NCI-H345 (cell line): Measurements from ENCODE around the gene HPSE2.

Source experiments
- DNase-seq: peaks from one replicate; lab custom pipeline; 2025; lab: John Stamatoyannopoulos, UW

Gene HPSE2

GRCh38 chr10:98489561-98490481 lies 745.8 kb downstream of the HPSE2 start:
- no peak for DNase-seq

DNA sequence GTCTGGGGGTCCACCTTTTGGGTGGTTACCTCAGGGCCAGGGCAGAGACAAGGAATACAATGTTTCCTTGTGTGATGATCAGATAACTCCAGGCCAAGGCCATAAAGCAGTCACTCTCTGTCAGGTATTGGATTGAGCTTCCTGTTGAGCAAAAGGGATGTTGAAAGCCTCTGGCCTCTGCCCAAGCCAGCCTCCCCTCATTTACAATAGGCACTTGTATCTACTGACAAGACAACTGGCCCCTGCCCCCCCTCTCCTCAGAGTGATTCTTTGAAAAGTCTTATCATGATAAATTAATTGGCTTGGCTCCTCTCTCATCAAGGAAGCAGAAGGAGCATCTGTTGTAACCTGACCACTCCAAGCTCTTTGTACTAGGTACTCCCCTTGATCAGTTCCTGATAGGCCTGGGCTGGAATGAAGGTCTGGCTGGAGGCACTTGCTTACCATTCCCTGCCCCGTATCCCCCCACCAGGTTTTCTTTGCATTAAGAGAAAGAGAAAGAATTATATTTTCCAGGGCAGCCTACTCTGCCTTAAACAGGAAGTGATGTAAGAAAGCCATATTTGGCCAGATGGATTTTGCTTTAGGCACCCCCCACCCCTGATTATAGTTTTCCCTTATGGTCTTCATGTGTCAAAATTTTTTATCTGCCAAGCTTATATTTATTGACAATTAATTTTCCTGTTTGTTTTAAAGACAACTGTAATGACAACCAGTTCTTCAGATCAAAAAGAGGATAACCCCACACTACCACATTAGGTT lies 746.8 kb downstream of the HPSE2 start:
- DNase-seq, result no peak

DNA sequence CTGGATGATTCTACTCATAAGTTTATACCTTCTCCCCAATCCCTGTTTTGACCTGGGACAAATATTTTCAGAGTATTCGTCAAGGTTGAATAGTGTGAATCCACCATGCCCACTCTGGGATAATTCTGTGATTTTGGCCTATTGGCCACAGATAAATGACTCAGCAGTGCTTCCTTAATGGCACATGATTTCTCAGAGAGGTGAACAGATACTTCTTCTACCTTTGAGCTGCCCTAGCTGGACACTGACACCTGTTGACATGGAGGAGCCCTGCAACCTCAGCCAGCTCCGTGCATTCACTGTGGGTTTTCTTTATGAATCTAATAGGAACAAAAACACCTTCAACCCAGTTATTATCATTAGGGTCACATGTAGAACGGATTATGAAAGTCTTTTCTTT lies 748.0 kb downstream of the HPSE2 start:
- DNase-seq, result no peak

- no peak for DNase-seq
These were observed 749.2 kb downstream of the HPSE2 start for GRCh38 chr10:98486421-98486820.

- no peak for DNase-seq
These were observed 749.7 kb downstream of the HPSE2 start for GRCh38 chr10:98485959-98486358.

- no peak for DNase-seq
These were observed 752.0 kb downstream of the HPSE2 start for GRCh38 chr10:98483658-98484057.

GRCh38 chr10:98482096-98482495 lies 753.6 kb downstream of the HPSE2 start:
- DNase-seq, result no peak

DNA sequence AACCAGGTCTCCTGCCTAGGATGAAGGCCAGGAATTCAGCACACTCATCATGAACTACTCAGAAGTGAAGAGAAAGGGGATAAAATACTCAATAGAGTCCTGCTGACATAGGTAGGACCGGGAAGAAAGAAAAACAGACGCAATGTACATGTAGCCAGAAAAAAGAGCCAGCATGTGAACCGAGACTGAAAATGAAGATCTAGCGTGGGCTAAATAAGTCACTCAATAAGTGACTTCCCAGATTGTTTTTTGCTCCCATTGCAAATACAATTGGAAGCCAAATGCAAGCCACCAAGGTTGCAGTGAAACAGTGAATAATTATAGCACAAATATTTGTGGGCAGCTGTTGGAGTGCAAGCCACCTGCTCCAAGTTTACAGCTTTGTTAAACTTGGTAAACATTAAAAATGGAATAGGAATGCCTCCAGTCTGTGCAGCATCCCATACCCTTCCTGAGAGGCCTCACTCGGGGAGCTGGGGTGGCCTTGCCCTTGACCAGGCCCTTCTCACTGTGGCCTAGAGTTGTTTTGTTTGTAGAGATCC lies 754.2 kb downstream of the HPSE2 start:
- no peak for DNase-seq

DNA sequence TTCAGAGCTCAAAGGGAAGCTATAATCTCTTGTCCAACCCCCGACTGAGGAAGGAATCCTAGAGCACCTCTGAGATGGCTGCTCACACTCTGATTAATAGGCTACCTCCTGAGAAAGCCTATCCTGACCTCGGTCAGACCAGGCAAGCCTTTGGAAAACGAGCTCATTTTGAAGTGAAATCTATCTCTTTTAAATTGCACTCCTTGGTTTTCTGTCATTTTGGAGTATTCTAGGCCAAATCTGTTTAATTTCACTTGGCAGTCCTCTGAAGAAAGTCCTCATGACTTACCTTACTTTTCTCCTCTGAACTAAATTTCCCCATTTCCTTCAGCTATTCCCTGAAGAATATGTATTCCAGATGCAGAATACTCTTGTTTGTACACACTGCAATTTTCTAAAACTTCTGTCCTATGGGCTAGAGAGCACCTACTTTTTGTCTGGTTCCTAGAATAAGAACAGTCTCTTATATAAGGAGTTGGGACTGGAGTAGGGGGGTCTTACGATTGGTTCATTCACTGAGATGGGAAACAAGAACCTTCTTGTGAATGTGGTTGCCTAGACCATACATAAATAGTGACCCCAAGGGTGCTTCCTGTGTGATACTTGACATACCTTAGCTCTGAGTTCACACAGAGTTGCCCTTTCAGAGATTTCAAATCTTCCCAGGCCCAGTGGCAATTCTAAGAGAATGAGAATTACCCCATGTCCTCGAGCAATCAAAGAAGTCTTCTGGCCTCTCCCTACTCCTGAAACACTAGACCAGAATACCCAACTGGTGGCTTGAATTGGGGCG lies 757.0 kb downstream of the HPSE2 start:
- DNase-seq, result no peak

- no peak for DNase-seq
These were observed 757.8 kb downstream of the HPSE2 start for GRCh38 chr10:98477861-98478260.

DNA sequence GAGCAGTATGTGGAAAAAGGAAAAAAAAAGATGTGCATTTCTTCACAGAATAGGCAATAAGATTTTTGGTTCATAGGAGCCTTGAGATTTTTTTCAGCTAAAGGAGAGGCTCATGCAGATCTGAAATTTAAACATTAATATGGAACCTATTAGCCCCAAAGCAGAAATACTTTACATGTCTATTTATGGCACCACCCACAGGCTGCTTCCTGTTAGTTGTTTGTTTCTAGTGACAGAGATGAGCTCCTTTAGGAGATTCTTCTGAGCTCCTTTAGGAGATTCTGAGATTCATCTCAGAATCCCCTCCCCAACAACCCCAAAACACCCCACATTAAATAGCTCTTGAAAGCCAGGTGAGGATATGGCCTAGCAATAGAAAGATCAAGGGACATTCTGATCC lies 761.0 kb downstream of the HPSE2 start:
- DNase-seq, result no peak

DNA sequence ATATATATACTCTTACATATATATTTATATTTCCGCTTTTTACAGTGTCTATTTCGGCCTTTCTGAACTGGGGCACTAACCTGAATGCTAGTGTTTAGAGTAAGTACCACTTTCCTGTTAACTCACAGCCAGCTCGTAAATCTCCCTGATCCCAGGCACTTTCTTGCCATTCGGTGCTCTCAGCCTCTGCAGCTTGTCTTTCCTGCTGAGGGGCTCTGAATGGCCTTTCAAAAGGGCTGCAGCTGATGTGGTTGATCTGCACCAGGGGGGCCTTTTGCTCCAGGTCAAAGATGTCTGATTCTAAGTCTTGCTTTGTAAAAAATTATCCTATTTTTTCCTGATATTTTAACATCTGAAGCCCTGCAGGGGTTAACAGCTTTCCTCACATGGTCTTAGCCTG lies 763.5 kb downstream of the HPSE2 start:
- DNase-seq, result no peak

DNA sequence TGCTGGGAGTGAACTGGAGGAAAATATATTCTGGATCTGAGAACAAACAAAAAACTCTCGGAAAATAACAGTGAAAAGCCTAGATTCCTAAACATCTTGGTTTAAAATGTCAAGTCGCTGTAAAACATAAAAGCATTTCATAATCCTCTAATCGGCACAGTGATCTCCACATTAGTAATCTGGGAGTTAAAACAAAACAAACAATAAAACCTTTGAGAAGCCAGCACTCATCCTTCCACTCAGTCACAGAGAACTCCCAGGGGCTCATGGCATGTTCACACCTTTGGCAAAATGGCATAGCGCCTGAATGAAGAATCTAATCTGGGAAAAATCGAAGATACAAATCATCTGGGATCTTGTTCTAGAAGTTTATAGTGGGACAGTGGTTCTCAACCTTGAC lies 764.8 kb downstream of the HPSE2 start:
- no peak for DNase-seq

- DNase-seq, result no peak
These were observed 766.4 kb downstream of the HPSE2 start for GRCh38 chr10:98469001-98469931.

GRCh38 chr10:98467506-98468318 lies 767.9 kb downstream of the HPSE2 start:
- DNase-seq, result peak; percentile 62

GRCh38 chr10:98466861-98467505 lies 768.7 kb downstream of the HPSE2 start:
- DNase-seq, result no peak

DNA sequence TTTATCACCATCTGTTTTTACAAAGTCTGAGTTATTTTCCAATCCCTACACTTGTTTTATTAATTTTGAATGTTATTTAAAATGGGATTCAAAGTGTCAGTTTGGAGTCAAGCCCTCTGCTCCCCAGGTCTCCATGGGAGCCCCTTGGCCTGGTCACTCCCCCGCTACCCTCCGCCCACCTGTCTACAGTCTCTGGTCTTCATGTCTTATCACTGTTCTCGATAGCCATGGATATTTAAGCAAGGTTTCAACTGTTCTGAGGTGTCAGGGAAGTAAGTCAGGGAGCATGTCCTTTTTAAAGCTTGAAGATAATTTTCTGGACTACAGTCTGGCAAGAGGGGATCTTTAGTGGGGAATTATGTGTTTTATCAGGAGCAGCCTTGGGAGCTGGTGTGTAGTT lies 769.8 kb downstream of the HPSE2 start:
- no peak for DNase-seq

DNA sequence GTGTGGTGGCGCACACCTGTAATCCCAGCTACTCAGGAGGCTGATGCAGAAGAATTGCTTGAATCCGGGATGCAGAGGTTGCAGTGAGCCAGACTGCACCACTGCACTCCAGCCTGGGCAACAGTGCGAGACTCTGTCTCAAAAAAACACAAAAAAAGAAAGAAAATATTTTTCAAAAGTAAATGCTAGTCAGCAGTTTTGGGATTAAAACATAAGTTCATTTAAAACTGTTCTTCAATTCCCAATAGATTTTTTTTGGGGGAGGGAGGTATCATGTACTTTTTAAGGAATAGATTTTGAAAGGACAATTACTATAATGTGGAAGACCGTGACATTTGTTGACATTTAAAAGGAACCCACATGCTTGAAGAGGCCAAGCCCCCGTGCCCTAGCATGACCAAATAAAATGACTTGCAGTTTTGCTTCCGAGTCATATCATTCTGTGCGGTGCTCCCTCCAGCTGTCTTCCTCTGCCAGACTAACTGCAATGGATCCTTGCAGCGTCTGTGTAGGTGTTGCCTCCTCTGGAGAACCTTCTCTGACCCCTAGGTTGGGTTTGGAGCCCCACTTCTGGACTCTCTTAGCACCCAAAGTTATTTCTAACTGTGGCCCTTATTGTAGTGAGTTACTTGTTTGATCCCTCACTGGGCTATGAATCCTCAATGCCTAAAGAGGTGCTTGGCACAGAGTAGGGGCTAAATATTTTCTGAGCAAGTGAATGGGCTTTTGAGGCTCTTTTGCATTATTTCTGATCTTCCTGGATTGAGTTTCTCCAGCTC lies 771.5 kb downstream of the HPSE2 start:
- DNase-seq, result no peak

GRCh38 chr10:98463016-98463415 lies 772.6 kb downstream of the HPSE2 start:
- DNase-seq, result no peak
